ENCODE measurements around the gene SLPI. TPM values are rescaled to one million over a fixed set of nuclear protein-coding genes. Genes with fewer than 3 reads are reported as not detected.
A peak's percentile ranks its signal among the peaks of the same experiment; 100 is the strongest.

SLPI gene
- total and polyA plus RNA-seq, 10 donors: 2.9 to 26.9 (median 8.7) TPM

- Histone ChIP-seq H3K4me1 (peaks cover 7 to 34% (median 26%) of the 10 kb centered on the region in 6 donors), H3K4me3 (peak overlapping the region in 6 of 8 donors; percentile 49 to 82 (median 54)), H3K27ac (peak overlapping the region in 1 of 8 donors; percentile 76), H3K9me3 (no peaks in the 10 kb centered on the region), H3K36me3 (no peaks in the 10 kb centered on the region), H3K27me3 (replicated peaks in 1 of 7) (peaks cover 0 to 74% (median 10%) of the 10 kb centered on the region in 7 donors)
- TF ChIP-seq POLR2AphosphoS5 (IDR thresholded peaks at IDR 0.05) (no peak), CTCF (IDR thresholded peaks at IDR 0.05 in 8 of 11, conservative IDR thresholded peaks at IDR 0.05 in 3 of 11) (peak in 4 of 11 experiments; percentile 5 to 31 (median 20))
- 48 to 72% (median 60%) methylated on average over 5 of the region's 5 CpGs for WGBS, 5 donors
- intact Hi-C loops (cut with DNase I; ENCODE audit: low total_unique reads): no loop called here
- DNase-seq: no peak
Measured at GRCh38 chr20:45294003-45294368, 39.6 kb upstream of the SLPI start.

GRCh38 chr20:45293041-45294002, 39.0 kb upstream of the SLPI start:
- H3K4me3 ChIP-seq: peak overlapping the region; percentile 27 to 82 (median 54)
- DNase-seq: peak; percentile 95
- no peaks in the 10 kb centered on the region for H3K9me3 ChIP-seq
- peaks cover 0 to 71% (median 10%) of the 10 kb centered on the region in 7 donors for H3K27me3 ChIP-seq (replicated peaks in 1 of 7)
- peaks cover 7 to 34% (median 26%) of the 10 kb centered on the region in 6 donors for H3K4me1 ChIP-seq
- intact Hi-C loops (cut with DNase I; ENCODE audit: low total_unique reads): no loop called here
- TF ChIP-seq POLR2AphosphoS5 (IDR thresholded peaks at IDR 0.05) (peak in 2 of 3 donors; percentile 47 to 58), CTCF (IDR thresholded peaks at IDR 0.05 in 8 of 11, conservative IDR thresholded peaks at IDR 0.05 in 3 of 11) (peak; percentile 69 to 95 (median 91)), POLR2A (IDR thresholded peaks at IDR 0.05) (no peak)
- no peaks in the 10 kb centered on the region for H3K36me3 ChIP-seq
- 4 to 9% (median 5%) methylated on average over 52 to 79 of the region's 79 CpGs for WGBS, 5 donors
- H3K27ac ChIP-seq: peak overlapping the region in 5 of 8 donors; percentile 32 to 76 (median 55)

- TF ChIP-seq CTCF (IDR thresholded peaks at IDR 0.05 in 8 of 11, conservative IDR thresholded peaks at IDR 0.05 in 3 of 11) (no peak), POLR2A (IDR thresholded peaks at IDR 0.05) (no peak), POLR2AphosphoS5 (IDR thresholded peaks at IDR 0.05) (no peak)
- no peak overlapping the region for H3K4me3 ChIP-seq
- DNase-seq: no peak
- WGBS, 5 donors: 75 to 91% (median 79%) methylated on average over 2 of the region's 2 CpGs
- H3K27me3 ChIP-seq (replicated peaks in 1 of 7): peaks cover 0 to 61% (median 10%) of the 10 kb centered on the region in 7 donors
- no peaks in the 10 kb centered on the region for H3K36me3 ChIP-seq
- intact Hi-C loops (cut with DNase I; ENCODE audit: low total_unique reads): no loop called here
- no peak overlapping the region for H3K27ac ChIP-seq
- H3K9me3 ChIP-seq: no peaks in the 10 kb centered on the region
- H3K4me1 ChIP-seq: peaks cover 7 to 34% (median 26%) of the 10 kb centered on the region in 6 donors
Measured at GRCh38 chr20:45292343-45292742, 38.0 kb upstream of the SLPI start.

- intact Hi-C loops (cut with DNase I; ENCODE audit: low total_unique reads): no loop called here
- no peaks in the 10 kb centered on the region for H3K36me3 ChIP-seq
- no peak overlapping the region for H3K4me3 ChIP-seq
- H3K9me3 ChIP-seq: no peaks in the 10 kb centered on the region
- WGBS, 5 donors: 82 to 88% (median 85%) methylated on average over 9 of the region's 9 CpGs
- no peak for DNase-seq
- peaks cover 0 to 53% (median 10%) of the 10 kb centered on the region in 7 donors for H3K27me3 ChIP-seq (replicated peaks in 1 of 7)
- no peak for TF ChIP-seq POLR2AphosphoS5 (IDR thresholded peaks at IDR 0.05)
- no peak for TF ChIP-seq CTCF (IDR thresholded peaks at IDR 0.05 in 8 of 11, conservative IDR thresholded peaks at IDR 0.05 in 3 of 11)
- TF ChIP-seq POLR2A (IDR thresholded peaks at IDR 0.05): no peak
- peaks cover 7 to 34% (median 26%) of the 10 kb centered on the region in 6 donors for H3K4me1 ChIP-seq
- H3K27ac ChIP-seq: no peak overlapping the region
Measured at GRCh38 chr20:45291526-45291925, 37.2 kb upstream of the SLPI start.

Data from spleen (tissue), 11 donors.